Activated CD8-positive, alpha-beta memory T cell treated with anti-CD3 and anti-CD28 coated beads for 4 hours (primary cell): ENCODE results near the gene TCF4.

Experiments
- DNase-seq, 2 donors: peaks; one replicate each; pipeline ENCODE4 v3.0.0-alpha.2; 2020; ENCODE audit warnings: low read depth in 2 of 2

The TCF4 gene

GRCh38 chr18:55265984-55266383 is 322.0 kb downstream of the TCF4 start:
- DNase-seq = no peak

- no peak for DNase-seq
These were observed 322.8 kb downstream of the TCF4 start for GRCh38 chr18:55265130-55265675.

- DNase-seq = no peak
These were observed 323.9 kb downstream of the TCF4 start for GRCh38 chr18:55264108-55264507.

DNA sequence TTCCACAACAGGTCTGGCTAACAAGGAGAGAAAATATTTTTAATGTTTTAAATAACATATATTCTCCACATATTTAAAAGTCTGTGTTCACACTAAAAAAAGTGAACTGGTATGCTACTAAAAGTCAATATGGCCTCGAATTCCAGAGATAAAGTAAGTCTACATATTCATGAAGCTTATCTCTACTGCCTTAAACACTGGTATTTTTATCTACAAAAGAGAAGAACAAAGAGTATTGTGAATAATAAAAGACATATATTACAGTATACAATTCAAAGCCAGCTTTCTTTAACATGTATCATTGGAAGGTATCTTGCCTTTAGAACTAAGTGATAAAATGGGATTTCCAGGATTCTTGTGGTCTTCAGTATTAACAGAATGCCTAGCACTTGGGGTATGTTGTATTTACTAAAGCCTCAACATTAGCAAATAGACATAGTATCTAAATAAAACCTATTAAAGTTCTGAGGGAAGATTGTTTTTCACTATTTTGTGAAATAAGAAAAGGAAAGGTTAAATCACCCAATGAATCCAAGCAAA is 325.9 kb downstream of the TCF4 start:
- DNase-seq = no peak

DNA sequence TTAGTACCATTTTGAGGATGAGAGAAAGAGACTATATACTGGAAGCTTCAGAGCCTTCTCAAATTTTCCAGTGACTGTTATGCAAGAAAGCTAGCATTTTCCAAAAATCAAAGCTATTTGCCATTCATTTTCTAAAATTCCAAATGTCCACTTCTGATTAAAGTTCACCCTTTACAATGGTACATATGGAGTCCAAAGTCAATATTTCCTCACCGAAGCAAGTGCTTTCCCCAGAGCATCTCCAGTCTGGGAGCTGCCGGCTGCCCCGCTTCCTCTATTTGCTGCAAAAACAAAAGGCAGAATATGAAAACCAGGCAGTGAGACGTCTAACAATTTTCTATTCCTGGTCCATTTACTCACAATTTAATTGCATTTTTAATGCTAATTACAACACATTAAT is 326.7 kb downstream of the TCF4 start:
- no peak for DNase-seq

DNA sequence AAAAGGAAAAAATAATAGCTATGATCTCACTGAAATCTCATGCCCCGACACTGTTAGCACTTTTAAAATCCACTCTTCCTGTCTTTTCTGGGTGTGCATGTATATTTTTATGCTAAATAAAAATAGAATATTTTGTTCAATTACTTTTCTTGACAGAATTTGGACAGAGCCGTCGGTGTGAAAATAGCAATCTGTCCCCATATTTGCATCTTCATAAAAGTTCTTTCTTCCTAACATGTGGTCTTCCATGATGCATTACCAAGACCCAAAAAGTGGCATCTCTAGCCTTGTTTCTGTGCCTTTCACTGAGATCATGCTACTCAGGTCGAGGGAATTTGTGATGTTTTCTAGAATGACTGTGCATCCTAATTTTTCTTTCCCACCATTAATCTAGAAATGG is 329.9 kb downstream of the TCF4 start:
- no peak for DNase-seq

DNA sequence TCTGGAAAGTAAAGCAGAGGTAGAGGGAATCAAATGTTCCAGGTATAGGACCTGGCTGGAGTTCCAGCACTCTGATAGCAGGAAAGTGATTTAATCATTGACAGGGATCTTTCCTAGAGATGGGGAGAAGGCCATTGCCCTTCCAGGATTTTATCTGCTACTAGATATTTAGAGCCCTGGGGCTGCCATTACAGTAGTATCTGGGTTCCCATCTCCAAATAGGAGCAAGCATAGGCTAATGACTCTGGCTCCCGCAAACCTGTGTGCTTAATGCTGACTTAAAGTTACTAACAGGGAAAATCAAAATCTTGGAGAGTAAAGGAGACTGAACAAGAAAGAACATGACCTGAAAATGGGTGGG is 331.1 kb downstream of the TCF4 start:
- no peak for DNase-seq

- no peak for DNase-seq
These were observed 331.6 kb downstream of the TCF4 start for GRCh38 chr18:55256226-55256928.

DNA sequence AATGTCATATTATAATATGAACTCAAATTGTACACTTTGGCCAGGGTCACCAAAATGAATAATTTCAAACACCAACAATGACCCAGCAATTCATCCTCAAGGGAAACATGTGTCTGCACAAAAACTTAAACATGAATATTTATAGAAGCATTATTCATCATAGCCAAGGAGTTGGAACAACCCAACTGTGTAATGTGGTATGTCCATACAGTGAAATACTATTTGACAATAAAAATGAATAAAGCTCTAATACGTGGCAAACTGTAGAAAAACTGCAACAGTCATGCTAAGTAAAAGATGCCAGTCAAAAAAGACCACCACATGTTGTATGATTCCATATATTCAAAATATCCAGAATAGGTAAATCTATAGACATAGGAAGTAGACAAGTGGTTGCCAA is 334.2 kb downstream of the TCF4 start:
- DNase-seq = no peak

- DNase-seq = no peak
These were observed 335.1 kb downstream of the TCF4 start for GRCh38 chr18:55252901-55253300.

GRCh38 chr18:55252053-55252675 is 335.8 kb downstream of the TCF4 start:
- DNase-seq = no peak

GRCh38 chr18:55251254-55251971 is 336.6 kb downstream of the TCF4 start:
- DNase-seq = no peak

- DNase-seq = no peak
These were observed 337.2 kb downstream of the TCF4 start for GRCh38 chr18:55250768-55251173.

GRCh38 chr18:55249550-55249949 is 338.4 kb downstream of the TCF4 start:
- DNase-seq = no peak

DNA sequence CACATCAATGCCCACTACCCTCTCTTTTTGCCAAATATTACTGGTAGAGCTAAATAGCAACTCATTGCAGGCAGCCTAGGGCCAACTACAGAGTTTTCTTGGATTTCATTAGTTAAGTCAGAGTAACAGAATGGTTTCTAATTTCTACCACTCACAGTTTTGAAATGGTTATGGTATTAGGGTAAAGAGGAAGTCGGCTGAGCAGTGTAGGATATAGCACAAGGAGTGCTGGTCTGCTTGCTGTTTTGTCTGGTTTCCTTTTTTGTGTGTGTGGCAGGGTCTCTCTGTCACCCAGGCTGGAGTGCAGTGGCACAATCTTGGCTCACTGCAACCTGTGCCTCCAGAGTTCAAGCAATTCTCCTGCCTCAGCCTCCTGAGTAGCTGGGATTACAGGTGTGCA is 339.5 kb downstream of the TCF4 start:
- DNase-seq = no peak

DNA sequence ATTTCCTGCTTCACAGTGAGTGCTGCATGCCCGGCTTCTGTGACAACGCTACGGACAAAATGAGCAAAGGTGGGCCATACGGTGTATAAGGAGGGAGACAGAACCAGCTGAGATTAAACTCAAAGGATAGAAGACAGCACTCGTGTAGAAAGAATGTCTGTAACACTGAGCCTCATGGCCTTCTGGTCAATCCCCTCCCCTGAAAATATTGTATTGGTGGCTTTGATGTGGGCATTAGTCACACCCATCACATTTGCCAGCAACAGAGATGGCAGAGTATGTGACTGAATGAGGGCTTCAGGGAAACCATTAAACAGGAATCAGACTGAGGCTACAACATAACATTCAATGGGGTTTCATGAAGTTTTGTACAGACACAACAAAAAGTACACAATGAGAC is 341.0 kb downstream of the TCF4 start:
- no peak for DNase-seq

DNA sequence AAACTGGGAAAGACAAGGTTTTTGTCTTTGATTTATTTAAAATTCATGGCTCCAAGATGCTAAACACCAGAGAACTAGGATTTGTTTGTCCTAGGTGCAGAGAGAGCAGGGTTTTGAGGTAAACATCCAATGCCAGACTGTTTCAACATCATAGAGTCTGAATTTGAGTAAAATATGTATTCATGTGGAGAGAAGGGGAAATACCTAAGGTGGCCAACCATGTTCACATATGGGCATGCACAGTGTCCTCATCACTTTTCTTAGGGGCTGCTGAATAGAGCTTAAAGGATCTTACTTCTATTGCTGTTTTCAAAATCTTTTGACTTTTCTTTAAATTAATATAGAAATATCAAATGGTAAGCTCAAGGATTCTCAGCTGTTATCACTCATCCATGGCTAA is 341.7 kb downstream of the TCF4 start:
- no peak for DNase-seq

GRCh38 chr18:55245211-55245614 is 342.8 kb downstream of the TCF4 start:
- no peak for DNase-seq

DNA sequence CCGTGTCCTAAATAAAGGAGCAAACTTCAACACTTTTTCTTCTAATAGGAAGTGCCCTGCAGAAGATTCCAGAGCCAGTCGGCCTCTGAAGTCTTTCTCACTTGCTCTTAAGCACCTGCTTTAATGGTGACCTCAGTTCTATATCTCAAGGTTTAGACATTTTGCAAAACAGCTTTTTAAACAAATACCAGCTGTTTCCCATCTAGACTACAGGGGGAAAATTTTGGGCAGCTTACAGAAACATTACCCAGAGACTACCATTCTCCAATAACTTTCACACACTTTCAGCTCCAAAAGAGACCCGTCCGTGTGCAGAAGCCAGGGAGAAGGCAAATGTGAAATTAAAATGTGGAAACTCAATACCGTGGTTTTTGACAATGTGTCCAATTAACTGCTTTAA is 343.4 kb downstream of the TCF4 start:
- no peak for DNase-seq

DNA sequence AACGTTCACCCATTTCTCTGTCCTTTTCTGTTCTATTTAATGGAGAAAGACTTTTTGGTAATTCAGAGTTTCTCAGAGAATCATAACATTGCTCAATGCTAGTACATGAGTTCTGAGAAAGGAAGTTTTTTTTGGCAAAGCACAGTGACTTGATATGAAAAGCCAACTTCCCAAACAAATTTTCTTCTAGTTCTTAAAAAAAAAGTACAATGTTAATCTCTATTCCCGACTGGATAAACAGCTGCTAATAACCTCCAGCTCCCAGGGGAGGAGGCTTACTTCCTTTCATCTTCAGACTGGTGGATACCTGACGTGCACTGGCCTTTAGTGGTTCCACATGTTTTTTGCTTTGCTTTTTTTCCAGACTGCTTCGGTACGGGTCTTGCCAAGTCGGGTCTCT is 344.1 kb downstream of the TCF4 start:
- no peak for DNase-seq

- no peak for DNase-seq
These were observed 344.7 kb downstream of the TCF4 start for GRCh38 chr18:55243255-55243654.

DNA sequence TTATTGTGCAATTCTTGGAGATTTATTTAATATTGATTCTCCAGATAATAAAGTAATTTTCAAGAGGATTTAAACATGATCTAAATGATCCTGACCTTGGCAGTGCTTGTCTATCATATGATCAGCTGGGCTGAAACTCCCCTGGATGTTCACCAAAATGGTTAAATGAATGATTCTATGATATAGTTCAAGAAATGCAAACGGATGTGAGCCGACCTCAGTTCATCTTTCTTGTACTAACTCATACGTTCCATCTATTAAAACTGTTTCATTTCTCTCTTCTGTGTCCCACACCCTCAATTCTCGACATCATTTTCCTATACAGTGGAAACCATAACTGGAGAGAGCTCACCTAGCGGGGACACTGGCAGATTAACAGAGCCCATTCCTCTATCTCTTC is 347.0 kb downstream of the TCF4 start:
- DNase-seq = no peak

GRCh38 chr18:55239740-55240139 is 348.3 kb downstream of the TCF4 start:
- DNase-seq = no peak
